Muscle layer of duodenum (tissue), 2 donors: ENCODE measurements around the gene GPR75.
"Not testable (repeated sequence)": the region's sequence is repeated elsewhere in the genome, so short reads cannot be mapped to it uniquely, and the experiment has no call there.

Source experiments
- H3K27ac ChIP-seq: one replicate; pipeline ENCODE4 v1.7.0; 2013; ENCODE audit warnings: mild to moderate bottlenecking, low read length
- H3K27me3 ChIP-seq: one replicate; pipeline ENCODE4 v1.7.0; 2013; ENCODE audit warnings: low read depth, mild to moderate bottlenecking, control low read depth, low read length
- H3K36me3 ChIP-seq, 2 donors: one replicate each; pipeline ENCODE4 v1.7.0; 2013; ENCODE audit warnings: low read length in 2 of 2, control low read depth in 1 of 2, mild to moderate bottlenecking in 1 of 2; ENCODE audit not compliant: insufficient read depth in 2 of 2, control insufficient read depth in 1 of 2
- H3K4me1 ChIP-seq, 2 donors: one replicate each; pipeline ENCODE4 v1.7.0; 2013; ENCODE audit warnings: low read length in 2 of 2, mild to moderate bottlenecking in 2 of 2, control low read depth in 1 of 2, moderate library complexity in 1 of 2; ENCODE audit not compliant: insufficient read depth in 2 of 2, control insufficient read depth in 1 of 2
- H3K4me3 ChIP-seq, 2 donors: one replicate each; pipeline ENCODE4 v1.7.0; 2013; ENCODE audit warnings: low read length in 2 of 2, low read depth in 1 of 2, mild to moderate bottlenecking in 1 of 2
- H3K9me3 ChIP-seq, 2 donors: one replicate each; pipeline ENCODE4 v1.7.0; 2013; ENCODE audit warnings: low read length in 2 of 2, control low read depth in 1 of 2, mild to moderate bottlenecking in 1 of 2; ENCODE audit not compliant: control insufficient read depth in 1 of 2
- donor health status: healthy.

The GPR75 gene

GRCh38 chr2:53851052-53851757, 8.6 kb downstream of the GPR75 start:
- H3K27ac ChIP-seq, H3K36me3 ChIP-seq, H3K4me1 ChIP-seq, H3K27me3 ChIP-seq, H3K4me3 ChIP-seq, H3K9me3 ChIP-seq: not testable (repeated sequence)

- no peaks in the 10 kb centered on the region for H3K4me1 ChIP-seq
- H3K27ac ChIP-seq: no peak overlapping the region
- H3K36me3 ChIP-seq: no peaks in the 10 kb centered on the region
- H3K4me3 ChIP-seq: no peak overlapping the region
- no peaks in the 10 kb centered on the region for H3K27me3 ChIP-seq
- H3K9me3 ChIP-seq: no peaks in the 10 kb centered on the region
Measured at GRCh38 chr2:53848062-53848461, 11.7 kb downstream of the GPR75 start.

- H3K36me3 ChIP-seq: no peaks in the 10 kb centered on the region
- H3K4me3 ChIP-seq: no peak overlapping the region
- H3K27ac ChIP-seq: no peak overlapping the region
- no peaks in the 10 kb centered on the region for H3K9me3 ChIP-seq
- no peaks in the 10 kb centered on the region for H3K4me1 ChIP-seq
- no peaks in the 10 kb centered on the region for H3K27me3 ChIP-seq
Measured at GRCh38 chr2:53843595-53843994, 16.2 kb downstream of the GPR75 start.

- Histone ChIP-seq H3K9me3 (no peaks in the 10 kb centered on the region), H3K27ac (no peak overlapping the region), H3K4me1 (no peaks in the 10 kb centered on the region), H3K27me3 (no peaks in the 10 kb centered on the region), H3K4me3 (no peak overlapping the region), H3K36me3 (no peaks in the 10 kb centered on the region)
Measured at GRCh38 chr2:53842891-53843290, 16.9 kb downstream of the GPR75 start.

- H3K27ac ChIP-seq, H3K4me1 ChIP-seq, H3K27me3 ChIP-seq, H3K4me3 ChIP-seq, H3K9me3 ChIP-seq, H3K36me3 ChIP-seq: not testable (repeated sequence)
Measured at GRCh38 chr2:53841651-53842050, 18.1 kb downstream of the GPR75 start.

- Histone ChIP-seq H3K27me3 (no peaks in the 10 kb centered on the region), H3K4me3 (no peak overlapping the region), H3K9me3 (no peaks in the 10 kb centered on the region), H3K4me1 (no peaks in the 10 kb centered on the region), H3K36me3 (peaks cover 0 to 5% of the 10 kb centered on the region in 2 donors), H3K27ac (no peak overlapping the region)
Measured at GRCh38 chr2:53840580-53840979, 19.2 kb downstream of the GPR75 start.

- H3K27ac ChIP-seq, H3K36me3 ChIP-seq, H3K9me3 ChIP-seq, H3K27me3 ChIP-seq, H3K4me3 ChIP-seq, H3K4me1 ChIP-seq: not testable (repeated sequence)
Measured at GRCh38 chr2:53829980-53830290, 29.8 kb downstream of the GPR75 start.

GRCh38 chr2:53829273-53829979, 30.3 kb downstream of the GPR75 start:
- no peaks in the 10 kb centered on the region for H3K9me3 ChIP-seq
- H3K36me3 ChIP-seq: peaks cover 0 to 6% of the 10 kb centered on the region in 2 donors
- H3K27me3 ChIP-seq: no peaks in the 10 kb centered on the region
- H3K4me1 ChIP-seq: no peaks in the 10 kb centered on the region
- H3K27ac ChIP-seq: no peak overlapping the region
- H3K4me3 ChIP-seq: no peak overlapping the region

GRCh38 chr2:53828331-53828730, 31.4 kb downstream of the GPR75 start:
- Histone ChIP-seq H3K27ac (no peak overlapping the region), H3K36me3 (peaks cover 0 to 6% of the 10 kb centered on the region in 2 donors), H3K27me3 (no peaks in the 10 kb centered on the region), H3K4me1 (no peaks in the 10 kb centered on the region), H3K4me3 (no peak overlapping the region), H3K9me3 (no peaks in the 10 kb centered on the region)

- H3K4me3 ChIP-seq: no peak overlapping the region
- H3K27me3 ChIP-seq: no peaks in the 10 kb centered on the region
- H3K27ac ChIP-seq: no peak overlapping the region
- no peaks in the 10 kb centered on the region for H3K9me3 ChIP-seq
- H3K4me1 ChIP-seq: no peaks in the 10 kb centered on the region
- H3K36me3 ChIP-seq: peaks cover 2 to 6% of the 10 kb centered on the region in 2 donors
Measured at GRCh38 chr2:53827398-53828175, 32.2 kb downstream of the GPR75 start.

- no peaks in the 10 kb centered on the region for H3K9me3 ChIP-seq
- peaks cover 3 to 4% of the 10 kb centered on the region in 2 donors for H3K36me3 ChIP-seq
- no peak overlapping the region for H3K4me3 ChIP-seq
- no peaks in the 10 kb centered on the region for H3K4me1 ChIP-seq
- no peak overlapping the region for H3K27ac ChIP-seq
- no peaks in the 10 kb centered on the region for H3K27me3 ChIP-seq
Measured at GRCh38 chr2:53826587-53827397, 33.0 kb downstream of the GPR75 start.
